GM18526 (cell line): ENCODE measurements around the gene FHL5.

ENCODE experiments used
- POLR2A ChIP-seq: IDR thresholded peaks from 3 replicates; pipeline ENCODE4 v1.6.1; 2011; ENCODE audit not compliant: insufficient read length; ENCODE audit errors: extremely low read depth

FHL5 gene

DNA sequence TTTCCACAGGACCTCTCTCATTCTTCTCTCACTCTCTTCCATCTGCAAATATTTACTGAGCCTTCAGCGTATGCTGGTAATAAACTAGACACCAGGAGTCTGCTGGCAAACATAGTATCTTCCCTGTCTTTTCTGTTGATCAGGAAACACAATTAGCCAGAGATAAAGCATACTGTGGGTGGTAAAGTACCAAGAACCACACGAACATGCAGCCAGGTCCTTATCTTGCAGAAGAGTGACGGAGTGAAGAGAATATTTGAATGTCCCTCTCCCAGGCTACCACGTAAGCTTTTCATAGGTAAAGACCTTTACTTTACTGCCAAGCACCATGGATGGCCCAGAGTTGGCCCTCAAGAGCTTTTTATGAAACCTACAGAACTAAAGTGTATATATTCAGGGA is 13.3 kb downstream of the FHL5 start:
- no peak for TF ChIP-seq POLR2A

DNA sequence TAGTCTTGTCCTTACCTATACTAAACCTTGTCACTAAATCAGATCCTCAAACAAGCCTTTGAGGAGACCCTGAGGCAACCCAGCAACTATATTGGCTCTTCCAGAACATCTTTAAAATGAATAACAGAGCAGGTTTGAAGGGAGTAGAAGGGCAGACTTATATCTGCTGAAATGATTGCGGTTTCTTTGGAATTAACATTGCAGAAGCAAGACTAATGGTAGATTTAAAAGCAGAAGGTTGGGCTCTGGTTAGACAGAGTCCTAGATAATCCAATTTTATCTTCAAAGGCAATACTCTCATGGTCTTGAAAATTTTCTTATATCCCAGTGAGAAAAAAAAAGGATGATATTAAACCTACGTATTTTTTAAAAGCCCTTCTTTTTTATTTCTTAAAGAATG is 19.1 kb downstream of the FHL5 start:
- TF ChIP-seq POLR2A = no peak

DNA sequence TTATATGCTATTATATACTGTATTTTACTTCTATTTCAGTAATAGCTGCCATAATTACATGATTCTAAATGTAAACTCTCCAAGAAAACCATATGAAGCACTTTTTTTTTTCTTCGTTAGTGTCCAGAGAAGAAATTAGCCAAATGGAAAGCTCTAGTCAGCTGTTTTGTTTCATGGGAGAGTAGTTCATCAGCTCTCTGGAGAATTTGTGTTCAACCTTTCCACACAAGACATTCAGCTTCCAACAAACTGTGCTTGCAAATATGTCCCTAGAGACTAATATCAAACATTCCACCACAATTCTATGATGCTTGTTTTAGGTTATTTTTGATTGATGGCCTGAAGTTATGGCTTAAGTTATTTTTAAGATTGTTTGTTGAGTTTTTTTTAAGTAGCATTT is 19.5 kb downstream of the FHL5 start:
- no peak for TF ChIP-seq POLR2A

DNA sequence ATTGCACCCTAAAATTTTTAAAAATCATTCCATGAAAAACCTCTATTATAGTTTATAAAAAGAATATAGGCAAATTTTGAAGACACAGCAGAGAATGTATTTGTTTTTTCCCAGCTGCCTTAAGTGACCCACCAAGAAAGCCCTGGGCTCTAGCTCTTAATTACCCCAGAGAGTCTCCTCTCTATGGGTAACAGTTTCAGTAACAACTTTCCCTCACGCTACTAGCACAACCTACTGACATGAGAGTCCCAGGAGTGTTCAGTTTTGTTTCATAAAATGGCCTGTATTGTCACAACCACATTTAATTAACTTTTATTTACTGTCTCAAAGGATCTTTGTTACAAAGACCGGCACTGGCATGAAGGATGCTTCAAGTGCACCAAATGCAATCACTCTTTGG is 41.5 kb downstream of the FHL5 start:
- TF ChIP-seq POLR2A = no peak

DNA sequence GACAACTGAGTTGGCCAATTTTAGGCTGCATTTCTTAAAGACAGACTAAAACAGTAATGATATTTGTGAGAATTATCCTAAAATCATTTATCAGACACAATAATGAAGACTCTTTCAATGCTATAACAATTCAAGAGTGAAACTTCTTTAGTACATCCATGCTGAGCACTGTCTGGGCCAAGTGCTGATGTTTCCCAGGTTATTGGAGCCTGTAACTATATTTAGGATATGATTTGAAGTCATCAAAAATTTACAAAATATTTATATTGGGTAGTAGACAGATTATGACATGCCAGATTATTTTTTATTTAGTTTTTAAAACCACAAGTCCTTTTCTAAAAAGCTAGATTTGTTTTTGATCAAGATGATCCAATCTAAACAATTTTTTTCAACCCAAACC is 45.1 kb downstream of the FHL5 start:
- TF ChIP-seq POLR2A = no peak

DNA sequence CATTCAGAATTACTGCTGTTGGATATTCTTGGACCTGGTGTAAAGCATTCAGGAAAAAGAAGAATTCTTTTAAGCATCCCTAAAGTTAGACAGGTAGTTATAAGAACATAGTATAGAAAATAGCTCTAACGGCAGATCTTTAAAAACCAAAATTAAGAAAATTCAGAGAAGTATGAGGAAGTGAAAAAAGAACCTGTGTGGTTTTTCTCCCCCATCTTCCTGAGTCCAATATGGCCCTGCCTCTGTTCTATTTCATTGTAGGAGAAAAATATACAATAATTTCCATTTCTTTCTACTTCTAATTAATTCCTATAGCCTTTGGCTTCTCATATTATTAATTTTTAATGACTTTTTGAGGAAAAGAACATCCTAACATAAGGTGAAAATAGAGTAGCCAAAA is 47.1 kb downstream of the FHL5 start:
- TF ChIP-seq POLR2A = no peak

DNA sequence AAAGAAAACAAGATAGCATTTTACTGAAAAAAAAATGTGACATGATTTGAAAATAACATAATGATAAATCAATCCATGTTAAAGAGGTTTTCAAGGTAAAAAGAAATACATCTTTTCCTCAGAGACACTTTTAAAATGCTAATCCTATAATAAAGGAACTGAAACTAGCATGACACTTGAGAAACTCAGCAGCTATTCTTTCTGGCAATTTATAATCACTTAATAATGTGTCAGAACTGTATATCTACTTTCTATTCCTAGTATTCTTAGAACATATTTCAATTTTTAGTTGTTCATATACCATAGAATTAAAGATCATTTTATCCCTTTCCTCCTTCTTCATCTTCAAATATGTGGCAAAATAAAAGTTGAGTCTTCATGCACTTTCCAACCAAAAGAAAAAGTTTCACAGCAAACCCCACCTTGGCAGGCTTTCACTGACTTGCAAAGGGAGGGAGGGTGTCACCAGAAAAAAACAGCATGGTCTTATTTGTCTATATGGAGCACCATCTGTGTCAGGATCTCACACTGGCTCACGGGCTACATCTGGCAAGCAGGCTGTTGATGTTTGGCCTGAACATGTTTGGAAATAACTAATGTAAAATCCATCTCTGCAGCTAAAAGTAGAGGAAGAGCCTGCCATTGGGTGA is 48.5 kb downstream of the FHL5 start:
- no peak for TF ChIP-seq POLR2A

DNA sequence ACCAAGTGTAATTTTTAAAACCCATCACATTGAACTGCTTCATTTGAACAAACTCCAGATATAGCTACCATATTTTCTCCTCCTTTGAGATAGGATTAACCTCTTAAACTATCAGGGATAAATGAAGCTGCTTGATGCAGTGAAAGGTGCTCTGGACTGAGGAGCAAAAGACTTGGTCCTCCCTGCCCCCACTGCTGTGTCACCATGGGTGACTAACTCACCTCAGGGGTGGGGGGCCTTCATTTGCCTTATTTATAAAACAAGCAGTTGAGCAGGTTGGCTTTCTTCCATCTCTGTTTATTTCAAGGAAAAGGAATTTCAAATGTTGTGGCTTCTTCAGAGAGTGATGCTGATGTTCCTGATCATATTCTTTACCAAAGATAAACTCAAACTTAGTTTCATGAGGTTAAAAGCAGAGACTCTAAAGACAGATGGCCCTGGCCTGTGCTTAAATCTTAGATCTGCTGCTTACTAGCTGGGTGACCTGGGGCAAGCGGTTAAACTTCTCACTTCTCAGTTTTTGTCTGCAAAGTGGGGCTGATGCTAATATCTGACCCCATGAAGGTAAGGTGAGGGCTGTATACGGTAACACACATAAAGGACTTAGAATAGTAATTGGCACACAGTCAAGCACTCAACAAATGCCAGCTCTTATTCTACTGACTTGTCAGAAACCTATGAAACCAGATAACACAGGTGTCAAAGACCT is 50.5 kb downstream of the FHL5 start:
- no peak for TF ChIP-seq POLR2A

DNA sequence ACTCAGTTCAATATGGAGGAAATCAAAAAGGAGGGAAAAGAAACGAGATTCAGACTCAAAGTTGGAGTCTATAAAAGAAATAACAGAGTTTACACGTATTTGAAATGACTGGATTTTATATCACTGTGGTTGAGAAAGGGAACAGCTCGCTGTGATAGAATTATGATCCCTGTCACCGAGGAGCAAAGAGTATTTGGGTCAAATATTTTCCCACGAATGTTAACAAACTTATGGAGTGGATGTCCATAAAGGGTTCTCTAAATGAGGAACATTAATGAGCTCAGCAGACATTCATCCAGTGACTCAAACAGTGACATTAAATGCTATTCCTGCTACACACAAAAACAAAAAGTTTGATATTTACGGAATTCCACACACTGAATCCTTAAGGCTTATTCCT is 57.9 kb downstream of the FHL5 start:
- no peak for TF ChIP-seq POLR2A

DNA sequence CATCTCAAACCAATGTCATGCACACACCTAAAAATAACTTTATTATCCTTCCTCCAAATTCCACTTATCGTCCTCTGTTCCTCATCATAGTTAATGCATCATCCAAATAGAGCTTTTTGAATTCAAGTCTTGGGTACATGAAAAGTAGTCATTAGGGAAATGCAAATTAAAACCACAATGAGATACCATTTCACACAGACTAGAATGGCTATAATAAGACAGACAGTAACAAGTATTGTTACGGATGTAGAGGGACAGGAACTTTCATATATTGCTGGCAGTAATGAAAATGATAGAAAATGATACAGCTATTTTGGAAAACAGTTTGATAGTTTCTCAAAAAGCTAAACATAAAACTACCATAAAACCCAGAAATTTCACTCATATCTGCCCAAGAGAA is 59.1 kb downstream of the FHL5 start:
- TF ChIP-seq POLR2A = no peak

DNA sequence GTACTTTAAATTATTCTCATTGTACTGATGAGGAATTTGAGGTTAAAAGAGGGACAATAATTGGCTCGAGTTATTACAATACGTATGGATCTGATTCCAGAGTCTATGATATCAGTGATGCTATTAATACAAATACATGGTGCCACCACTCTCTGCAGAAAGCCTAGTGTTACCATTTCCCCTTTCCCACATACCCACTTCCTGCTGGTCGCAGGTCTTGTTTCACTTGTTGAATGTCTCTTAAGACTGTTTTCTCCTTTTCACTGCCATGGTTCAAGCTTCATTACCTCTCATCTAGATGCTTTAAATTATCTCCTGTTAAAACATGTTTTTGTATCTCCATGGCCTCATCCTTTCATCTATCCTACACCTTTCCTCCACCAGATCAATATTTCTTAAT is 62.0 kb downstream of the FHL5 start:
- no peak for TF ChIP-seq POLR2A

DNA sequence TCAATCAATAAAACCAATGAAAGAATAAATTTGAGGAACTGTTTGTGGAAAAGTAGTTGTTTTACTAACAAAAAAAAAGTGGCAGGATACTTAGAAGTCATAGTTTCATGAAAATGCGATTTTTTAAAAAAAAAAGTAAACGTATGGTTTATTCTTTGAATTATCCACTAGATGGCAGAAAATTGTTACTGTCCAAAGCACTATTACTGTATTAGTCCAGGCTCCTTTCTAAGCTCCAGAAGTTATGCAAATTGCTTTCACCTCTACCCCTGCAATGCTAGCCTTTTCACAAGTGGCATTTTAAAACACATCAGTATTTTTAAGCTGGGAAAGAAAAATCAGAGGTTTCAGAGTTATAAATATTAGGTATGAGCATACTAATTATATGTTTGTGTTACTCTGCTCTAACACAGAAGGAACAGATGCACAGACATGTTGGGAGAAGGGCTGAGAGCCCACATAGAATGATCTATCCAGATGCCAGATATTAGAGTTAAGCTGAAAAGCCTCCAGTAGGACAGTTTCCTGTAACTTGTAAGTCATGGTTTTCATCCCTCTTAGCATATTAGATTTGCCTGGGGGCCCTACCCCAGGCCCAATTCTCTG is 63.9 kb downstream of the FHL5 start:
- no peak for TF ChIP-seq POLR2A

DNA sequence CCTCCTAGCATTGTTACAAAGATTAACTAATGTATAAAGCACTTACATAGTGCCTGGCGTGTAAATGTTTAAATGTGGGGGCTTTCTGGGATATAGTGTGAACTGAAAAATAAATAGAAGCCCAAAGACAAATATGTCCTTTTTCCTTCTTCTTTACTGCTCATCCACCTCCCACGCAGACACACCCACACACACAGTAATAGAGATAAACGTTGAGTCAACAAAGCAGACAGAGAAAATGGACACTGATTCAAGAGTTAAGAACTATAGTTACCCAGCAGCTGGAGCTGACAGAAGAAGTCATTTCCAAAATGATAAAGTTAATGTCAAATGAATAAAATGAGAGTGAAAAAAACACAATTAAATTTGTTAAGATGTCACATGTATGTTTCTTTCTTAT is 68.3 kb downstream of the FHL5 start:
- TF ChIP-seq POLR2A = no peak

DNA sequence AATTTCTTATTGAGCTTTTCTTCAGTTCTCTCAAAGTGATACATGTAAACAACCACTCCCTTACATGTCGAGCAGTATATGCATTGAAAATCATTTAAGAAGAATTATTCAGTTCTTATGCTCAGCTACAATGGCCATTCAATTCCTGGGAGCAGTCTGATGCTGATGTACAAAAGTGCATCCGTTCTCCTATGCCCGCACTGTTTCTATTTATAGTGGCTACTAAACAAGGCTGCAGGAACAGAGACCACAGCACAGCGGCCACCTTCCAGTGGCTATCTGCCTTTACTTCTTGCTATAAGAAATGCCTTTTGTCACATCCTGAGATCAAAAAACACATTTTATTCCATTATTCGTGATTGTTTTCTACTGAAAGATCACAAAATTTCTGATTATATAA is 82.2 kb downstream of the FHL5 start:
- no peak for TF ChIP-seq POLR2A

DNA sequence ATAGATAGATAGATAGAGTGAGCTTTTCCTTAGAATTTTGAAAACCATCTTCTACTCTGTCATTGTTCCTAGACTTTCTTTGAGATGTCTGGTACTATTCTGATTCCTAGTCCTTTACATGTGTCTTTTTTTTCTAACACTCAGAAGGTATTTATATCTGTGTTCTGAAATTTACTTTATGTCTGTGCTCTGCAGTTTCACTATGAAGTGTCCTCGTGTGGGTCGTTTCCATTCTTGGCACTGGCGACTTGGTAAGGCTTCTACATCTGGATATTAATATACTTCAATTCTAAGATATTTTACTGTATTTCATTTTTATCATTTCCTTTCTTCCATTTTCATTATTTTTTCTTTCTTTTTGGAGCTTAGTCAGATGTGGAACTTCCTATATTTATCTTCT is 87.0 kb downstream of the FHL5 start:
- no peak for TF ChIP-seq POLR2A

DNA sequence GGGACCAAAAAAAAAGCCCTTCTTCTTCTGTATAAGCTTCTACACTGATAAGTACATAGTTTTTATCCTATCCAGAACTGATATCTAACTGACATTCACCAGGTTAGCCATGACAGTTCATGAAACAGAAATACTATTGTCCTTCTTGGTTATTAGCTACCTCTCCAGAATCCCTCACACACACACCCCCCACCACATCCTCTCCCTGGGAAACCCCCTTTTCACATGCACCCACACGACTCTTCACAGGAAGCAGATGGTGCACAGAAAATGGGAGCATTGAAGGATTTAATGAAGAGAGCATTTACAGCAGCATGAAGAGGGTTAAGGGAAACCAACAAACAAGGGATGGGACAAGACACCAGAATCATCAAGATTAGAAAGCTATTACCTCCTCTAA is 88.9 kb downstream of the FHL5 start:
- no peak for TF ChIP-seq POLR2A

DNA sequence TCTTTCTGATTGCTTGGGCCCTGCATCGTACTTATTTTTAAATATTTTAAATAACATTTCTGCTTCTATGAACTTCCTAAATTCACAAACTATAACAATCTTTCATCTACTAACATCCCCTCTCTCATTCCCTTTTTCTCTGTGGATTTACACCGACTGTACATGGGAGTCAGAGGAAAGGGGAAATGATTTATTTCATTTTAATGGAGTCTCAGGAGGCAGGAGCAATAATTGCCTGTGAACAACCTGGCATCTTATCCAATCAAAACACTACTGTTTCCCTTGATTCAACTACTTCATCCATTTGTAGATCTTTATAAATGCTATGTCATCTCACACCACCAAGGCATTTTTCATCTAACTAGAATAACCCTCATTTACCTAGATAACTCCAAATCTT is 89.6 kb downstream of the FHL5 start:
- TF ChIP-seq POLR2A = no peak
